Thyroid gland (tissue), 4 donors: ENCODE data around the gene SEPSECS. TPM values are rescaled to one million over a fixed set of nuclear protein-coding genes. Genes with fewer than 3 reads are reported as not detected.

Source experiments
- DNase-seq, 2 donors: peaks; one replicate each; pipeline ENCODE4 v3.0.0-alpha.2; 2019
- H3K27ac ChIP-seq, 3 donors: fragments of 200-600 bp; sonication (generic); 1 replicate in 2 of 3; 2 replicates in 1 of 3; pipeline ENCODE4 v1.5.1; 2016 to 2019; ENCODE audit warnings: mild to moderate bottlenecking in 1 of 3, moderate library complexity in 1 of 3
- H3K27me3 ChIP-seq: fragments of 200-600 bp; sonication (generic); one replicate; pipeline ENCODE4 v1.5.1; 2019
- H3K36me3 ChIP-seq, 2 donors: fragments of 200-600 bp; sonication (generic); one replicate each; pipeline ENCODE4 v1.5.1; 2016 to 2019
- H3K4me1 ChIP-seq, 2 donors: fragments of 200-600 bp; sonication (generic); one replicate each; pipeline ENCODE4 v1.5.1; 2017 to 2019
- H3K4me3 ChIP-seq, 3 donors: fragments of 200-600 bp; sonication (generic); replicated peaks in 1 of 3; 1 replicate in 2 of 3; 2 replicates in 1 of 3; pipeline ENCODE4 v1.5.1; 2016; ENCODE audit warnings: mild to moderate bottlenecking in 1 of 3
- H3K9me3 ChIP-seq: fragments of 200-600 bp; sonication (generic); one replicate; pipeline ENCODE4 v1.5.1; 2017
- CTCF ChIP-seq, 6 experiments: fragments of 200-600 bp in 3 of 6; fragments of 450-650 bp in 3 of 6; sonication (generic) in 3 of 6; IDR thresholded peaks; one replicate each; pipeline ENCODE4 v1.5.1; 2016 to 2019; ENCODE audit warnings: antibody characterized with exemption in 6 of 6, mild to moderate bottlenecking in 2 of 6, inconsistent platforms in 1 of 6, moderate library complexity in 1 of 6
- POLR2A ChIP-seq, 2 donors: fragments of 450-650 bp; IDR thresholded peaks; one replicate each; pipeline ENCODE4 v1.6.1; 2017; ENCODE audit warnings: antibody characterized with exemption in 2 of 2, mild to moderate bottlenecking in 2 of 2, moderate library complexity in 1 of 2
- WGBS, 2 donors: methylation state at CpG; one replicate each; pipeline ENCODE4 v1.1.5; 2017; 5-methylcytosine and 5-hydroxymethylcytosine counted together
- intact Hi-C: fragments of 100-400 bp; cut with DNase I; formaldehyde crosslinking; loops from one replicate; pipeline ENCODE4 v1.15.1; 2023
- total RNA-seq, 4 donors: library from RNA; depleted of rRNA; stranded (reverse); fragments of >200 nt; gene quantifications; one replicate each; pipeline ENCODE4 v1.2.3, GENCODE V29; 2016

Gene SEPSECS
- total RNA-seq, 4 donors from 2014 or later: 9.2 to 22.3 (median 13.5) TPM

DNA sequence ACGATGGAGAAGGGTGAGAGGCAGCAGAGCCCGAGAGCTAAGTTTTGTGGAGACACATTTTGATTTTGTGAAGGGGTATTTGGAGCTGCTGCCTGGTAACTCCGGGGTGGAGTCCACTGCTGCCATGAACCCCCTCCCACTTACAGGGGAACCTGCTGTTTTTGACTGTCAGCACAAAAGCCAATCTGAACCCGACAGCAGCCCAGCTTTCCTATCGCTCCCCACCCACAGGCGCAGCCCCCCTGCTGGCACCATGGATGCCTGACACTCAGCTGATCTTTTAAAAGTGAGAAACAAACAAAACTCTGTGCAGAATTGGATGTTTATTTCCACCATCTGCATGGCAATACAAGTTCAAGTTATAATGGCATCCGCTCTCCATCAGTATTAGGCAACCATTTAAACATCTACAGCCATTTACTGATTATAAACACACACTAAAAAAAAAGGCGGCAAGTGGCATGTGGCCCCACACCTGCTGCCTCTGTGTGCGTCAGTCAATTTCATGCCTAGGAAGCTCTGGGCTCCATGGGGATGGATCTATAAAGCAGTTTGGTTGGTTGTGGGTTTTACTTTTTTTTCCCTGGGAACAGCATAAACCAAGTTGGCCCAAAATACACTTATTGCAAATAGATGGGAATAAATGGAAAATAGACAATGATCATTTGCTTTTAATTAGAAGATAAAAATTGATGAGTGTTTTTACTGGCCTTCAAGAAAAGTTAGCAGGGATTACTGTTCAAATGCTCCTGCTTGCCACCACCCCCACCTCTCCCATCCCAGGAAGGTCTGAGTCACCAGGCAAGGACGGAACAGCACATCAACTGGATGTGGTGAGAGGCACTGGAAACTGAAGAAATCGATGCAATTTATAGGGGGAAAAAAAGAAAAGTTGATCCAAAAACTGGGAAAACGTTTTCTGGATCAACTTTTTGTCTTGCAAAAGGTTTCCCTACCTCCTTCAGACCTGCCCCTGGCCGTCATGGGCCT lies 46.0 kb downstream of the SEPSECS start:
- Histone ChIP-seq H3K4me3 (no peak overlapping the region), H3K27me3 (no peaks in the 10 kb centered on the region), H3K4me1 (peaks cover 0 to 19% of the 10 kb centered on the region in 2 donors), H3K9me3 (no peaks in the 10 kb centered on the region), H3K36me3 (no peaks in the 10 kb centered on the region), H3K27ac (no peak overlapping the region)
- no peak for DNase-seq
- WGBS, 2 donors: 83 to 87% methylated on average over 13 of the region's 13 CpGs
- intact Hi-C loops: no loop called here
- TF ChIP-seq POLR2A (IDR thresholded peaks at IDR 0.05) (no peak), CTCF (IDR thresholded peaks at IDR 0.05) (no peak)

DNA sequence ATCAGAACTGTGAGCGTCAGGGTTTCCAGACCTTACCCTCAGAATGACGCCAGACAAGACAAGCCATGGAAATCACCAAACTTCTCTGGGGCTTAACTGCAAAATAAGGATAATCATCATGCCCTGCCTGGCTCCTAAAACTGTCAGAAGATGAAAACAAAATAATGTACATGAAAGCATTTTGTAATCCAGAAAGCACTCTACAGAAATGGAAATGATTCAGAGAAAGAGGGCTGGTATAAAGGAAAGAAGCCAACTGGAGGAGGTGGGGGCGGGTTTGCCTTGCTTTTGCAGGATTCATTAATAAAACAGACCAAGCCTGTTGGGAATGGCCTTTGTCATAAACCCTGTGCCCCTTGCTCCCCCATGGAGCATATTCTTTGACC lies 47.3 kb downstream of the SEPSECS start:
- intact Hi-C loops: no loop called here
- no peak overlapping the region for H3K4me3 ChIP-seq

DNA sequence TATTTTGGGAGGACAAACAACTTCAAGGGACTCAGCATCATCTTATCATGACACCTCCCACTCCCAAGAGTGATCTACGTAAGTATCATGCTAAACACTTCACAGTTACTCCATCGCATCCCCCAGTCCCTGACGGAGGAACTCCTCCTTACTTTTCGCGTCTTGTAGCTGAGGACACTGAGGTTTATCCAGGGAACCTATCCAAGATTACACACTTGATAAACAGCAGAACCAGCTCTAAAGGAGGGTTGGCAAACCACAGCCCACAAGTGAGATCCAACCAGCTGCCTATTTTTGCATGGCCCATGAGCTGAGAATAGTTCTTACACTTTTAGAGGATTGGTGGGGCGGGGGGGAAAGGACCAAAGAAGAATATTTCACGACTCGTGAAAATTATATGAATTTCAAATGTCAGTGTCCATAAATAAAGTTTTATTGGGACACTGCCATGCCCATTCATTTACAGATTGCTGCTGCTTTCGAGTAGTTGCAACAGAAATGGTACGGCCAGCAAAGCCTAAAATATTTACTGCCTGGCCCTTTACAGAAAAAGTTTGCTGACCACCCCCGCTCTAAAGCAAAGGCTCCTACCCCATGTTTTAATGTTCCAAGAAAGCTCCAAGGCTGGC lies 47.8 kb downstream of the SEPSECS start:
- 79 to 86% methylated on average over 11 of the region's 11 CpGs for WGBS, 2 donors
- Histone ChIP-seq H3K36me3 (no peaks in the 10 kb centered on the region), H3K4me3 (no peak overlapping the region), H3K27me3 (no peaks in the 10 kb centered on the region), H3K27ac (no peak overlapping the region), H3K9me3 (no peaks in the 10 kb centered on the region), H3K4me1 (peaks cover 0 to 22% of the 10 kb centered on the region in 2 donors)
- no peak for DNase-seq
- TF ChIP-seq POLR2A (IDR thresholded peaks at IDR 0.05) (no peak), CTCF (IDR thresholded peaks at IDR 0.05) (no peak)
- intact Hi-C loops: no loop called here

More for the DNA sequence above, 47.3 kb downstream of the SEPSECS start:
- no peak for TF ChIP-seq CTCF (IDR thresholded peaks at IDR 0.05)
- TF ChIP-seq POLR2A (IDR thresholded peaks at IDR 0.05): no peak
- Histone ChIP-seq H3K27ac (no peak overlapping the region), H3K36me3 (no peaks in the 10 kb centered on the region), H3K27me3 (no peaks in the 10 kb centered on the region), H3K4me1 (peaks cover 0 to 21% of the 10 kb centered on the region in 2 donors), H3K9me3 (no peaks in the 10 kb centered on the region)
- no peak for DNase-seq
- 58 to 82% methylated on average over 3 of the region's 3 CpGs for WGBS, 2 donors

- H3K36me3 ChIP-seq: no peaks in the 10 kb centered on the region
- H3K9me3 ChIP-seq: no peaks in the 10 kb centered on the region
- peaks cover 0 to 17% of the 10 kb centered on the region in 2 donors for H3K4me1 ChIP-seq
- no peak overlapping the region for H3K4me3 ChIP-seq
- intact Hi-C loops: no loop called here
- 83 to 89% methylated on average over 11 of the region's 11 CpGs for WGBS, 2 donors
- no peak for DNase-seq
- H3K27me3 ChIP-seq: no peaks in the 10 kb centered on the region
- no peak overlapping the region for H3K27ac ChIP-seq
- no peak for TF ChIP-seq POLR2A (IDR thresholded peaks at IDR 0.05)
- TF ChIP-seq CTCF (IDR thresholded peaks at IDR 0.05): no peak
These were observed 48.5 kb downstream of the SEPSECS start for GRCh38 chr4:25111648-25112196.
